ENCODE data around the gene TSC22D4. TPM values are rescaled to one million over a fixed set of nuclear protein-coding genes. Genes with fewer than 3 reads are reported as not detected.

Gene TSC22D4
- total RNA-seq, 1 donor from 2014 or later: 68.7 TPM

DNA sequence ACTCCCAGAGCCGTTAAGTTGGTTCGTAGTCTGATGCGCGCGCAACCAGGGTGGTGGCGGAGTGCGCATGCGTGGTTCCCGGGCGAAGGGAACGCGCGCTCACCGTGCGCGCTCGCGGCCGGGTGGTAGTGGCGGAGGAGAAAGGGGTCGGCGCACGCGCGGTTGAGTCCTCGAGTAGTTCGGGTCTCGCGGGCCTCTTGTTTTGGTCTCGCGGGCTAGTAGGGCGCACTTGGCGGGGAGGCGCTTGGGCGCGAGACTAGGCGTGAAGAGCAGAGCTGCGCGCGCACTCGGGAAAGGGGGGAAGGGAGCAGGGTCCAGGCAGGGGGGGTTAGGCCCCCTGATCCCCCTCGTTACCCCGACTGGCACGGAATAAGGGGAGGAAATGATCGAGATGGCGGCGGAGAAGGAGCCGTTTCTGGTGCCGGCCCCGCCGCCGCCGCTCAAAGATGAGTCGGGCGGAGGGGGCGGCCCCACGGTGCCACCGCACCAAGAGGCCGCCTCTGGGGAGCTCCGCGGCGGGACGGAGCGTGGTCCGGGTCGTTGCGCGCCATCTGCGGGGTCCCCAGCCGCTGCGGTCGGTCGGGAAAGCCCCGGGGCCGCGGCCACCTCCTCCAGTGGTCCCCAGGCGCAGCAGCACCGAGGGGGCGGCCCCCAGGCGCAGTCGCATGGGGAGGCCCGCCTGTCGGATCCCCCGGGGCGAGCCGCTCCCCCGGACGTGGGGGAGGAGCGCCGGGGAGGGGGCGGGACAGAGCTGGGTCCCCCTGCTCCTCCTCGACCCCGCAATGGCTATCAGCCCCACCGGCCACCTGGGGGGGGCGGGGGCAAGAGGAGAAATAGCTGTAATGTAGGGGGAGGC lies 49.1 kb downstream of the TSC22D4 start, which contains the start of gene MEPCE:
TSS of gene MEPCE (plus strand) at position 195 of the 856 bp plus-strand sequence. CDS start at position 383, 188 bp downstream.
- peaks cover 57% of the 10 kb centered on the region for H3K36me3 Mint-ChIP-seq (ENCODE audit: low read depth)

GRCh38 chr7:100428967-100429636 lies 49.9 kb downstream of the TSC22D4 start:
- POLR2A ChIA-PET: interaction anchor here (0.5 to 4.3 kb wide), 70 partner anchors 9 to 1987 kb away, joined by 3 to 90 read pairs (median 6); partner anchors contain the start of genes AGFG2, AP4M1, BUD31 and FBXO24
- no peaks in the 10 kb centered on the region for H3K9me3 Mint-ChIP-seq
- peak; percentile 58 for ATAC-seq (ENCODE audit: low read depth)
- peak; percentile 100 for DNase-seq
- CTCF ChIA-PET: interaction anchor here (3.9 kb wide), 1 partner anchor 22 kb away, joined by 16 read pairs; no protein-coding TSS in a partner anchor
- H3K36me3 Mint-ChIP-seq (ENCODE audit: low read depth): peaks cover 52% of the 10 kb centered on the region
- no peaks in the 10 kb centered on the region for H3K27me3 Mint-ChIP-seq
- H3K27ac Mint-ChIP-seq: peak overlapping the region; percentile 100
- H3K4me1 Mint-ChIP-seq: peaks cover 45% of the 10 kb centered on the region
- peak overlapping the region; percentile 98 for H3K4me3 Mint-ChIP-seq
- TF ChIP-seq CTCF (IDR thresholded peaks at IDR 0.05): no peak
- intact Hi-C loops (cut with micrococcal nuclease): loop anchor here (1.0 to 10.0 kb wide), 15 partner anchors 7 to 514 kb away; partner anchors contain the start of genes AGFG2, FBXO24, GNB2 and LAMTOR4

More for the DNA sequence above, 49.1 kb downstream of the TSC22D4 start, which contains the start of gene MEPCE:
- Mint-ChIP-seq H3K9me3 (no peaks in the 10 kb centered on the region), H3K4me3 (peak within 1 kb of the TSS; percentile 98), H3K27ac (peak within 1 kb of the TSS; percentile 100), H3K27me3 (no peaks in the 10 kb centered on the region), H3K4me1 (peaks cover 52% of the 10 kb centered on the region)
- ChIA-PET POLR2A (interaction anchor here (0.5 to 4.3 kb wide), 65 partner anchors 8 to 1987 kb away, joined by 3 to 90 read pairs (median 6); partner anchors contain the start of genes AGFG2, AP4M1, BUD31 and FBXO24), CTCF (interaction anchor here (3.9 kb wide), 1 partner anchor 22 kb away, joined by 16 read pairs; no protein-coding TSS in a partner anchor)
- intact Hi-C loops (cut with micrococcal nuclease): loop anchor here (1.0 to 10.0 kb wide), 12 partner anchors 85 to 825 kb away; partner anchors contain the start of genes AGFG2, FBXO24, GNB2 and LAMTOR4
- DNase-seq (peak; percentile 94), ATAC-seq (ENCODE audit: low read depth) (peak; percentile 47)
- TF ChIP-seq CTCF (IDR thresholded peaks at IDR 0.05): no peak

DNA sequence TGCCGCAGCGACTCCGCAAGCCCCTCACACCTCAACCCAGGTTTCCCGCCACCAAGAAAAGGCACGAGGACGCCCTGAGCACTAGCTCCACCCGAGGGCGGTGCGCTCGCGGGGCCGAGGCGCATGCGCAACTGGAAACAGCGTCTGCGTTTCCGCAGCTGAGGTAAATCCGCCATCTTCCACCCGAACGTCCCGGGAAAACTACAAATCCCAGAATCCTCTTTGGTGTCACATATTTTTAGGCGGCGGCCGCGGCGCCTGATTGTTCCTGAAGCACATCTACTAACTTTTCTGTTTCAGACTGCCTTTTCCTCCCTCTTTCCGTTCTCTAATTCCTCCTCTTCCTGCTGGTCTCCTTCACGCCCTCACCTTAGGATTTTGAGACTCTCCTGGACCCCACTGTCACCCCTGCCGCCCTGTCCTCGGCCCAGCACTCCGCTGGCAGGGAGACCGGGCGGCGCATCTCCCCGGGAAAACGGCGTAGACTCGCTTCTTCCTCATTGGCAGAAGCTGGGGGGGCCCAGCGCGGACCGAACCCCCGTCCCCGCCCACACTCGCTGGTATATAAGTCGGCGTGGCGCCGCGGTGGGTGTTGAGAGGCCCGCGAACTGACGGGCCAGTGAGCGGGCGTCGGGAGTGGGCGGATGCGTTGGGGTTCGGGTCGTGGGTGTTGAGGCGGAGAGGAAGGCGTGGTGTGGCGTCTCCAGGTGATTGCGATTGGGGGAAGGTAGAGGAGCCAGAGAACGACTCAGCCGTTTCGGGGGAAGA lies 50.6 kb downstream of the TSC22D4 start, which contains the start of gene ZCWPW1:
TSS of gene ZCWPW1 (minus strand) at position 505 of the 768 bp plus-strand sequence. CDS start 8,054 bp downstream, outside the sequence.
- ChIA-PET POLR2A (interaction anchor here (0.5 to 4.3 kb wide), 61 partner anchors 9 to 1987 kb away, joined by 3 to 90 read pairs (median 6); partner anchors contain the start of genes AGFG2, AP4M1, BUD31 and FBXO24), CTCF (interaction anchor here (0.8 to 3.9 kb wide), 3 partner anchors 9 to 22 kb away, joined by 3 to 16 read pairs (median 5); no protein-coding TSS in a partner anchor)
- Mint-ChIP-seq H3K9me3 (no peaks in the 10 kb centered on the region), H3K4me3 (peak within 1 kb of the TSS; percentile 98), H3K27ac (peak within 1 kb of the TSS; percentile 100), H3K36me3 (ENCODE audit: low read depth) (peaks cover 48% of the 10 kb centered on the region), H3K4me1 (peaks cover 38% of the 10 kb centered on the region), H3K27me3 (no peaks in the 10 kb centered on the region)
- intact Hi-C loops (cut with micrococcal nuclease): loop anchor here (1.0 to 10.0 kb wide), 11 partner anchors 8 to 514 kb away; partner anchors contain the start of genes AGFG2, LAMTOR4, MBLAC1 and PPP1R35
- TF ChIP-seq CTCF (IDR thresholded peaks at IDR 0.05): no peak
- ATAC-seq (ENCODE audit: low read depth): peak; percentile 51
- peak; percentile 95 for DNase-seq

GRCh38 chr7:100427762-100428198 lies 51.2 kb downstream of the TSC22D4 start:
- H3K9me3 Mint-ChIP-seq: no peaks in the 10 kb centered on the region
- DNase-seq (no peak), ATAC-seq (ENCODE audit: low read depth) (no peak)
- H3K4me1 Mint-ChIP-seq: peaks cover 32% of the 10 kb centered on the region
- no peaks in the 10 kb centered on the region for H3K27me3 Mint-ChIP-seq
- H3K27ac Mint-ChIP-seq: peak overlapping the region; percentile 100
- no peak for TF ChIP-seq CTCF (IDR thresholded peaks at IDR 0.05)
- H3K4me3 Mint-ChIP-seq: peak overlapping the region; percentile 98
- peaks cover 46% of the 10 kb centered on the region for H3K36me3 Mint-ChIP-seq (ENCODE audit: low read depth)
- ChIA-PET CTCF (interaction anchor here (0.8 to 3.9 kb wide), 3 partner anchors 9 to 23 kb away, joined by 3 to 16 read pairs (median 5); no protein-coding TSS in a partner anchor), POLR2A (interaction anchor here (0.6 to 4.3 kb wide), 34 partner anchors 10 to 1047 kb away, joined by 3 to 90 read pairs (median 10); partner anchors contain the start of genes AGFG2, AP4M1, FBXO24 and GIGYF1)
- intact Hi-C loops (cut with micrococcal nuclease): loop anchor here (1.0 to 10.0 kb wide), 11 partner anchors 9 to 513 kb away; partner anchors contain the start of genes AGFG2, LAMTOR4, MBLAC1 and PPP1R35

Measured in activated B cell treated with CpG ODN at 0.5 μM for 24 hours (primary cell).